SU-DHL-6 (cell line): ENCODE results near the gene NPBWR2.
"Not testable (repeated sequence)": the region's sequence is repeated elsewhere in the genome, so short reads cannot be mapped to it uniquely, and the experiment has no call there.

Source experiments
- H2AFZ ChIP-seq: fragments of 200-600 bp; sonication (generic); 2 replicates; pipeline ENCODE4 v1.6.1; 2014; ENCODE audit warnings: low read depth, mild to moderate bottlenecking, moderate library complexity, mixed read lengths, antibody characterized with exemption, low read length; ENCODE audit not compliant: severe bottlenecking
- H3F3A ChIP-seq: fragments of 200-600 bp; shearing (Covaris generic); 2 replicates; pipeline ENCODE4 v1.6.0; 2016; ENCODE audit warnings: antibody characterized with exemption, mild to moderate bottlenecking; ENCODE audit not compliant: insufficient read depth
- H3K27ac ChIP-seq: fragments of 200-600 bp; sonication (generic); 2 replicates; pipeline ENCODE4 v1.5.1; 2016; ENCODE audit warnings: low read depth, mild to moderate bottlenecking, low read length, moderate library complexity, mixed read lengths
- H3K27me3 ChIP-seq: fragments of 200-600 bp; sonication (generic), shearing (Covaris generic); 2 replicates; pipeline ENCODE4 v1.6.0; 2014; ENCODE audit warnings: mild to moderate bottlenecking, low read length
- H3K36me3 ChIP-seq: fragments of 200-600 bp; sonication (generic); 2 replicates; pipeline ENCODE4 v1.6.1; 2014; ENCODE audit warnings: mild to moderate bottlenecking, low read length, mixed read lengths
- H3K4me2 ChIP-seq: fragments of 300-600, 200-600 bp; shearing (Covaris generic), sonication (generic); 2 replicates; pipeline ENCODE4 v1.6.0; 2014; ENCODE audit warnings: low read length, low read depth, mild to moderate bottlenecking; ENCODE audit not compliant: poor library complexity, severe bottlenecking
- H3K4me3 ChIP-seq: fragments of 200-600 bp; sonication (generic); 2 replicates; pipeline ENCODE4 v1.5.1; 2014; ENCODE audit warnings: antibody characterized with exemption, low read length, mild to moderate bottlenecking, mixed read lengths; ENCODE audit not compliant: insufficient read depth, poor library complexity, severe bottlenecking
- H3K79me2 ChIP-seq: fragments of 200-600 bp; sonication (generic); 2 replicates; pipeline ENCODE4 v1.6.1; 2014; ENCODE audit warnings: mild to moderate bottlenecking, low read length, moderate library complexity; ENCODE audit not compliant: insufficient read depth
- H3K9ac ChIP-seq: fragments of 200-600 bp; sonication (generic); 2 replicates; pipeline ENCODE4 v1.7.0; 2014; ENCODE audit warnings: mild to moderate bottlenecking, low read length
- H3K9me2 ChIP-seq: fragments of 200-600 bp; sonication (generic); replicated peaks from 2 replicates; pipeline ENCODE4 v1.6.1; 2014; ENCODE audit warnings: low read length; ENCODE audit not compliant: insufficient read depth
- H3K9me3 ChIP-seq: fragments of 200-600 bp; sonication (generic); 2 replicates; pipeline ENCODE4 v1.6.1; 2014; ENCODE audit warnings: low read length, mixed read lengths; ENCODE audit not compliant: insufficient read depth
- H4K20me1 ChIP-seq: fragments of 200-600 bp; sonication (generic); 2 replicates; pipeline ENCODE4 v1.6.1; 2014; ENCODE audit warnings: low read depth, mild to moderate bottlenecking, antibody characterized with exemption, low read length, moderate library complexity, mixed read lengths
- CTCF ChIP-seq: fragments of 200-600 bp; sonication (generic); IDR thresholded peaks from one replicate; pipeline ENCODE4 v1.5.1; 2017; ENCODE audit warnings: antibody characterized with exemption, mild to moderate bottlenecking, low read length, moderate library complexity; ENCODE audit not compliant: insufficient read depth, poor library complexity, severe bottlenecking
- EZH2phosphoT487 ChIP-seq: fragments of 200-600 bp; sonication (generic), shearing (Covaris generic); conservative IDR thresholded peaks from 2 replicates; pipeline ENCODE4 v1.6.1; 2018; ENCODE audit warnings: mild to moderate bottlenecking, antibody characterized with exemption, low read length, moderate library complexity, mixed read lengths

NPBWR2 gene

DNA sequence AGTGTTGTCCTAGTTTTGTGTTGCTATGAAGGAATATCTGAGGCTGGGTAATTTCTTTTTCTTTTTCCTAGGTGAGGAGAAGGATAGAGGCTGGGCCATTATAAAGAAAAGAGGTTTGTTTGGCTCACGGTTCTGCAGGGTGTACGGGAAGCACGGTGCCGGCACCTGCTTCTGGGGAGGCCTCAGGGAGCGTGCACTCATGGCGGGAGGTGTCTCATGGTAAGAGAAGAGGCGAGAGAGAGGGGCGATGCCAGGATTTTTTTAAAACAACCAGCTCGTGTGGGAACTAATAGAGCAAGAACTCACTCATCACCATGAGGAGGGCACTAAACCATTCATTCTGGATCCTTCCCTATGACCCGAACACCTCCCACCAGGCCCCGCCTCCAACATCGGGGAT, 14.2 kb upstream of the NPBWR2 start:
- Histone ChIP-seq H3K4me3 (no peak overlapping the region), H4K20me1 (no peaks in the 10 kb centered on the region), H3K36me3 (no peaks in the 10 kb centered on the region), H3K27ac (no peak overlapping the region), H3K9ac (no peak overlapping the region), H3K27me3 (no peaks in the 10 kb centered on the region), H3K79me2 (no peaks in the 10 kb centered on the region), H3K4me2 (no peak overlapping the region), H3F3A (no peaks in the 10 kb centered on the region), H2AFZ (no peak overlapping the region), H3K9me2 (no peaks in the 10 kb centered on the region), H3K9me3 (no peaks in the 10 kb centered on the region)
- TF ChIP-seq EZH2phosphoT487 (no peak), CTCF (no peak)

DNA sequence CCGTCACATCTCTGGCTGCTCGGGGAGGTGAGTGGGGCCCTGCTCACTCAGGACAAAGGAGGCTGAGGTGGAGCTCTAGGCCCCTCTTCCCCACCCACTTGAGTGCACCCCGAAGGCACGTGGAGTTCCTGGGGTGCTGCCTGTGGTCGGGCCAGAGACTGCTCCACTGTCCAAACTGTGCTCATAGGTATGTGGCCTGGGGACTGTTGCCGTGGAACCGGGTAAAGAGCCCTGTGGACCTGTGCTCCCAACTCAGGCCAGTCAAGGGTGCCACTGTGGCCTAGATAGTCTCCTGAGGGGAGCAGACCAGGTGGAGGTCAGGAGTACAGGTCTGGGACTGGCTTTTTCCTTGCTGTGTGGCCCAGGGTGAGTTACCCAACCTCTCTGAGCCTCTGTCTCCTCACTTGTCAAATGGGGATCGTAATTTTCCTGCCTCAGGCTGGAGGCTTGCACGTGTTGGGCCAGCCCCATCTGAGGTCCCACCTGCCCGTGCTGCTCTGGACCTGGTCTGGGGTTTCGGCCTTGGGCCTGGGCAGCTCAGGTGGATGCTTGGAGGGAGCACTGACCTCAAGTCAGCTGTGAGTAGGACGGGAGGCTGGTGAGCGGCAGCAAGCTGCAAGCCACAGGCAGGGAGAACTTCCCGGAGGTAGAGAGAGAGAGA, 12.4 kb upstream of the NPBWR2 start:
- H4K20me1 ChIP-seq: no peaks in the 10 kb centered on the region
- H3K27ac ChIP-seq: no peak overlapping the region
- H3K36me3 ChIP-seq: no peaks in the 10 kb centered on the region
- peak overlapping the region; percentile 29 for H3K4me2 ChIP-seq
- no peaks in the 10 kb centered on the region for H3K9me3 ChIP-seq
- H3F3A ChIP-seq: no peaks in the 10 kb centered on the region
- no peaks in the 10 kb centered on the region for H3K27me3 ChIP-seq
- H3K9me2 ChIP-seq: no peaks in the 10 kb centered on the region
- H2AFZ ChIP-seq: peak overlapping the region; percentile 78
- H3K79me2 ChIP-seq: no peaks in the 10 kb centered on the region
- TF ChIP-seq EZH2phosphoT487 (no peak), CTCF (no peak)
- H3K9ac ChIP-seq: peak overlapping the region; percentile 32; the same call in 1 of the 2 replicates
- no peak overlapping the region for H3K4me3 ChIP-seq

GRCh38 chr20:64119301-64119680, 11.9 kb upstream of the NPBWR2 start:
- no peak overlapping the region for H3K9ac ChIP-seq
- H3F3A ChIP-seq: no peaks in the 10 kb centered on the region
- H3K79me2 ChIP-seq: no peaks in the 10 kb centered on the region
- no peaks in the 10 kb centered on the region for H3K9me2 ChIP-seq
- no peaks in the 10 kb centered on the region for H4K20me1 ChIP-seq
- TF ChIP-seq CTCF (no peak), EZH2phosphoT487 (no peak)
- no peaks in the 10 kb centered on the region for H3K36me3 ChIP-seq
- H3K27me3 ChIP-seq: no peaks in the 10 kb centered on the region
- H3K9me3 ChIP-seq: no peaks in the 10 kb centered on the region
- H3K4me2 ChIP-seq: no peak overlapping the region
- H2AFZ ChIP-seq: no peak overlapping the region
- no peak overlapping the region for H3K27ac ChIP-seq
- H3K4me3 ChIP-seq: no peak overlapping the region

DNA sequence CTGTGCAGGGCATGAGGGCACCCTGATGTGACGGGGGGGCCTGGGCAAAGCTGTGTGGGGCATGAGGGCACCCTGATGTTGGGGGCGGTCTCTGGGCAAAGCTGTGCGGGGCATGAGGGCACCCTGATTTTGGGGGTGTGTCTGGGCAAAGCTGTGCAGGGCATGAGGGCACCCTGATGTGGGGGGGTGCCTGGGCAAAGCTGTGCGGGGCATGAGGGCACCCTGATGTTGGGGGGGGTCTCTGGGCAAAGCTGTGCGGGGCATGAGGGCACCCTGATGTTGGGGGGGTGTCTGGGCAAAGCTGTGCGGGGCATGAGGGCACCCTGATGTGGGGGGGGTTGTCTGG, 10.0 kb upstream of the NPBWR2 start:
- not testable (repeated sequence) for H3K36me3 ChIP-seq, H3K9me3 ChIP-seq, H3K9me2 ChIP-seq, H3K9ac ChIP-seq, H3K27me3 ChIP-seq, H3K4me3 ChIP-seq, H3K79me2 ChIP-seq, H3F3A ChIP-seq, H3K27ac ChIP-seq, H4K20me1 ChIP-seq, H3K4me2 ChIP-seq, H2AFZ ChIP-seq
